ENCODE data around the gene FBXO30.

The FBXO30 gene

GRCh38 chr6:145836772-145837171 lies 22.2 kb upstream of the FBXO30 start:
- H3K27ac ChIP-seq (replicated peaks; ENCODE audit: low read length): no peak overlapping the region
- no peak overlapping the region for H3K4me3 ChIP-seq (ENCODE audit: low read length in 2 of 2)
- no peak overlapping the region for H3K23ac ChIP-seq (ENCODE audit: low read depth, low read length, poor library complexity)
- no peak overlapping the region for H2BK12ac ChIP-seq (ENCODE audit: low read length)
- no peaks in the 10 kb centered on the region for H3K9me3 ChIP-seq (replicated peaks in 1 of 2; ENCODE audit: control insufficient read depth in 2 of 2, insufficient read depth in 1 of 2, low read depth in 1 of 2, low read length in 2 of 2)
- peaks cover 0 to 2% of the 10 kb centered on the region in 2 donors for H3K4me1 ChIP-seq (ENCODE audit: control insufficient read depth in 2 of 2, insufficient read depth in 1 of 2, low read depth in 1 of 2, low read length in 2 of 2)
- H2AFZ ChIP-seq (ENCODE audit: low read length): no peak overlapping the region
- no peak for DNase-seq (ENCODE audit: low spot score)
- no peak overlapping the region for H2BK15ac ChIP-seq (ENCODE audit: low read length)
- no peaks in the 10 kb centered on the region for H3K36me3 ChIP-seq (replicated peaks in 1 of 2; ENCODE audit: control insufficient read depth in 2 of 2, insufficient read depth in 2 of 2, low read length in 2 of 2)
- H2BK120ac ChIP-seq (ENCODE audit: low read depth, low read length): no peak overlapping the region
- no peak overlapping the region for H4K91ac ChIP-seq (ENCODE audit: low read depth, low read length, poor library complexity)
- H3K4ac ChIP-seq (ENCODE audit: low read length): no peak overlapping the region
- H3K14ac ChIP-seq (ENCODE audit: low read length): no peak overlapping the region
- H3K18ac ChIP-seq (ENCODE audit: low read length): no peak overlapping the region
- no peaks in the 10 kb centered on the region for H3K27me3 ChIP-seq (ENCODE audit: control insufficient read depth in 3 of 3, insufficient read depth in 3 of 3, low read depth in 1 of 3, low read length in 3 of 3)
- H3K4me2 ChIP-seq (ENCODE audit: insufficient read depth, low read length, poor library complexity, severe bottlenecking): no peak overlapping the region
- H3K9ac ChIP-seq (ENCODE audit: low read depth, low read length, poor library complexity): no peak overlapping the region
- no peak overlapping the region for H2AK5ac ChIP-seq (ENCODE audit: low read depth, low read length)
- no peak overlapping the region for H2BK5ac ChIP-seq (ENCODE audit: low read length)
- no CpG with 5 or more reads among the region's 1 CpG for WGBS, 2 donors (ENCODE audit: extremely low coverage in 2 of 2, insufficient read length in 2 of 2, insufficient replicate concordance in 1 of 2)
- H4K8ac ChIP-seq (ENCODE audit: low read depth, low read length): no peak overlapping the region
- H3K79me1 ChIP-seq (ENCODE audit: low read depth, low read length): no peaks in the 10 kb centered on the region

GRCh38 chr6:145836170-145836569 lies 21.6 kb upstream of the FBXO30 start:
- no peak overlapping the region for H3K4ac ChIP-seq (ENCODE audit: low read length)
- no peak overlapping the region for H3K14ac ChIP-seq (ENCODE audit: low read length)
- H3K79me1 ChIP-seq (ENCODE audit: low read depth, low read length): no peaks in the 10 kb centered on the region
- H3K4me2 ChIP-seq (ENCODE audit: insufficient read depth, low read length, poor library complexity, severe bottlenecking): no peak overlapping the region
- H3K27me3 ChIP-seq (ENCODE audit: control insufficient read depth in 3 of 3, insufficient read depth in 3 of 3, low read depth in 1 of 3, low read length in 3 of 3): no peaks in the 10 kb centered on the region
- no CpG with 5 or more reads among the region's 2 CpGs for WGBS, 2 donors (ENCODE audit: extremely low coverage in 2 of 2, insufficient read length in 2 of 2, insufficient replicate concordance in 1 of 2)
- no peak overlapping the region for H4K8ac ChIP-seq (ENCODE audit: low read depth, low read length)
- no peak for DNase-seq (ENCODE audit: low spot score)
- H2BK15ac ChIP-seq (ENCODE audit: low read length): no peak overlapping the region
- H3K9me3 ChIP-seq (replicated peaks in 1 of 2; ENCODE audit: control insufficient read depth in 2 of 2, insufficient read depth in 1 of 2, low read depth in 1 of 2, low read length in 2 of 2): no peaks in the 10 kb centered on the region
- H3K4me1 ChIP-seq (ENCODE audit: control insufficient read depth in 2 of 2, insufficient read depth in 1 of 2, low read depth in 1 of 2, low read length in 2 of 2): peaks cover 0 to 2% of the 10 kb centered on the region in 2 donors
- H2AFZ ChIP-seq (ENCODE audit: low read length): no peak overlapping the region
- H3K36me3 ChIP-seq (replicated peaks in 1 of 2; ENCODE audit: control insufficient read depth in 2 of 2, insufficient read depth in 2 of 2, low read length in 2 of 2): no peaks in the 10 kb centered on the region
- no peak overlapping the region for H3K27ac ChIP-seq (replicated peaks; ENCODE audit: low read length)
- no peak overlapping the region for H3K9ac ChIP-seq (ENCODE audit: low read depth, low read length, poor library complexity)
- H4K91ac ChIP-seq (ENCODE audit: low read depth, low read length, poor library complexity): no peak overlapping the region
- no peak overlapping the region for H2BK120ac ChIP-seq (ENCODE audit: low read depth, low read length)
- no peak overlapping the region for H2BK5ac ChIP-seq (ENCODE audit: low read length)
- no peak overlapping the region for H2AK5ac ChIP-seq (ENCODE audit: low read depth, low read length)
- H3K23ac ChIP-seq (ENCODE audit: low read depth, low read length, poor library complexity): no peak overlapping the region
- no peak overlapping the region for H3K18ac ChIP-seq (ENCODE audit: low read length)
- H2BK12ac ChIP-seq (ENCODE audit: low read length): no peak overlapping the region
- no peak overlapping the region for H3K4me3 ChIP-seq (ENCODE audit: low read length in 2 of 2)

GRCh38 chr6:145830612-145831011 lies 16.0 kb upstream of the FBXO30 start:
- no peak overlapping the region for H3K23ac ChIP-seq (ENCODE audit: low read depth, low read length, poor library complexity)
- H3K9me3 ChIP-seq (replicated peaks in 1 of 2; ENCODE audit: control insufficient read depth in 2 of 2, insufficient read depth in 1 of 2, low read depth in 1 of 2, low read length in 2 of 2): no peaks in the 10 kb centered on the region
- H3K14ac ChIP-seq (ENCODE audit: low read length): no peak overlapping the region
- no peak overlapping the region for H3K4ac ChIP-seq (ENCODE audit: low read length)
- H3K18ac ChIP-seq (ENCODE audit: low read length): no peak overlapping the region
- no peak overlapping the region for H2AK5ac ChIP-seq (ENCODE audit: low read depth, low read length)
- peaks cover 2 to 5% of the 10 kb centered on the region in 2 donors for H3K4me1 ChIP-seq (ENCODE audit: control insufficient read depth in 2 of 2, insufficient read depth in 1 of 2, low read depth in 1 of 2, low read length in 2 of 2)
- H2AFZ ChIP-seq (ENCODE audit: low read length): no peak overlapping the region
- H2BK15ac ChIP-seq (ENCODE audit: low read length): no peak overlapping the region
- no peak for DNase-seq (ENCODE audit: low spot score)
- no peaks in the 10 kb centered on the region for H3K79me1 ChIP-seq (ENCODE audit: low read depth, low read length)
- no peak overlapping the region for H4K91ac ChIP-seq (ENCODE audit: low read depth, low read length, poor library complexity)
- no peaks in the 10 kb centered on the region for H3K36me3 ChIP-seq (replicated peaks in 1 of 2; ENCODE audit: control insufficient read depth in 2 of 2, insufficient read depth in 2 of 2, low read length in 2 of 2)
- no peak overlapping the region for H4K8ac ChIP-seq (ENCODE audit: low read depth, low read length)
- H3K27me3 ChIP-seq (ENCODE audit: control insufficient read depth in 3 of 3, insufficient read depth in 3 of 3, low read depth in 1 of 3, low read length in 3 of 3): no peaks in the 10 kb centered on the region
- no peak overlapping the region for H3K4me2 ChIP-seq (ENCODE audit: insufficient read depth, low read length, poor library complexity, severe bottlenecking)
- H2BK12ac ChIP-seq (ENCODE audit: low read length): no peak overlapping the region
- no peak overlapping the region for H3K27ac ChIP-seq (replicated peaks; ENCODE audit: low read length)
- no peak overlapping the region for H2BK120ac ChIP-seq (ENCODE audit: low read depth, low read length)
- no peak overlapping the region for H2BK5ac ChIP-seq (ENCODE audit: low read length)
- H3K9ac ChIP-seq (ENCODE audit: low read depth, low read length, poor library complexity): no peak overlapping the region
- H3K4me3 ChIP-seq (ENCODE audit: low read length in 2 of 2): no peak overlapping the region

GRCh38 chr6:145829950-145830349 lies 15.4 kb upstream of the FBXO30 start:
- Histone ChIP-seq H2BK5ac (ENCODE audit: low read length) (no peak overlapping the region), H3K27ac (replicated peaks; ENCODE audit: low read length) (no peak overlapping the region), H3K4ac (ENCODE audit: low read length) (no peak overlapping the region), H3K18ac (ENCODE audit: low read length) (no peak overlapping the region), H3K4me1 (ENCODE audit: control insufficient read depth in 2 of 2, insufficient read depth in 1 of 2, low read depth in 1 of 2, low read length in 2 of 2) (peaks cover 2 to 5% of the 10 kb centered on the region in 2 donors), H4K91ac (ENCODE audit: low read depth, low read length, poor library complexity) (no peak overlapping the region), H3K14ac (ENCODE audit: low read length) (no peak overlapping the region), H3K9ac (ENCODE audit: low read depth, low read length, poor library complexity) (no peak overlapping the region), H3K27me3 (ENCODE audit: control insufficient read depth in 3 of 3, insufficient read depth in 3 of 3, low read depth in 1 of 3, low read length in 3 of 3) (no peaks in the 10 kb centered on the region), H3K9me3 (replicated peaks in 1 of 2; ENCODE audit: control insufficient read depth in 2 of 2, insufficient read depth in 1 of 2, low read depth in 1 of 2, low read length in 2 of 2) (no peaks in the 10 kb centered on the region), H3K36me3 (replicated peaks in 1 of 2; ENCODE audit: control insufficient read depth in 2 of 2, insufficient read depth in 2 of 2, low read length in 2 of 2) (no peaks in the 10 kb centered on the region), H3K4me2 (ENCODE audit: insufficient read depth, low read length, poor library complexity, severe bottlenecking) (no peak overlapping the region), H3K4me3 (ENCODE audit: low read length in 2 of 2) (no peak overlapping the region), H4K8ac (ENCODE audit: low read depth, low read length) (no peak overlapping the region), H2AFZ (ENCODE audit: low read length) (no peak overlapping the region), H2AK5ac (ENCODE audit: low read depth, low read length) (no peak overlapping the region), H3K79me1 (ENCODE audit: low read depth, low read length) (no peaks in the 10 kb centered on the region), H2BK12ac (ENCODE audit: low read length) (no peak overlapping the region), H2BK120ac (ENCODE audit: low read depth, low read length) (no peak overlapping the region), H2BK15ac (ENCODE audit: low read length) (no peak overlapping the region), H3K23ac (ENCODE audit: low read depth, low read length, poor library complexity) (no peak overlapping the region)
- no peak for DNase-seq (ENCODE audit: low spot score)
- WGBS, 2 donors (ENCODE audit: extremely low coverage in 2 of 2, insufficient read length in 2 of 2, insufficient replicate concordance in 1 of 2): no CpG with 5 or more reads among the region's 2 CpGs

All from neuronal stem cell (in vitro differentiated cells).